HG02642 (cell line): ENCODE results near the gene PCDHGA1.
"Not testable (repeated sequence)": the region's sequence is repeated elsewhere in the genome, so short reads cannot be mapped to it uniquely, and the experiment has no call there.

Experiments used
- ATAC-seq: cut with Tn5 transposase; IDR thresholded peaks from one replicate; pipeline ENCODE4 v1.9.1; 2021; ENCODE audit warnings: mild to moderate bottlenecking; ENCODE audit not compliant: unreplicated experiment, poor library complexity

The PCDHGA1 gene

DNA sequence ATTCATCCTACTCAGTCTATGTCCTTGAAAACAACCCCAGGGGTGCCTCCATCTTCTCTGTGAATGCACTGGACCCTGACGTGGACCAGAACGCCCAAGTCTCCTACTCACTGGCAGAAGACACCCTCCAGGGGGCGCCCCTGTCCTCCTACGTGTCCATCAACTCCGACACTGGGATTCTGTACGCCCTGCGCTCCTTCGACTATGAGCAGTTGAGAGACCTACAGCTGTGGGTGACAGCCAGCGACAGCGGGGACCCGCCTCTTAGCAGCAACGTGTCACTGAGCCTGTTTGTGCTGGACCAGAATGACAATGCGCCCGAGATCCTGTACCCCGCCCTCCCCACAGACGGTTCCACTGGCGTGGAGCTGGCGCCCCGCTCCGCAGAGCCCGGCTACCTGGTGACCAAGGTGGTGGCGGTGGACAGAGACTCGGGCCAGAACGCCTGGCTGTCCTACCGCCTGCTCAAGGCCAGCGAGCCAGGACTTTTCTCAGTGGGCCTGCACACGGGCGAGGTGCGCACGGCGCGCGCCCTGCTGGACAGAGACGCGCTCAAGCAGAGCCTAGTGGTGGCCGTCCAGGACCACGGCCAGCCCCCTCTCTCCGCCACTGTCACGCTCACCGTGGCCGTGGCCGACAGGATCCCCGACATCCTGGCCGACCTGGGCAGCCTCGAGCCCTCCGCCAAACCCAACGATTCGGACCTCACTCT, 45.3 kb downstream of the PCDHGA1 start:
- not testable (repeated sequence) for ATAC-seq

- no peak for ATAC-seq
Measured at GRCh38 chr5:141382469-141383294, 52.4 kb downstream of the PCDHGA1 start, which contains the start of gene PCDHGA7. Gene PCDHGA7, plus strand, starts transcription at chr5:141382742. Its CDS starts 158 bp downstream, at chr5:141382900.

DNA sequence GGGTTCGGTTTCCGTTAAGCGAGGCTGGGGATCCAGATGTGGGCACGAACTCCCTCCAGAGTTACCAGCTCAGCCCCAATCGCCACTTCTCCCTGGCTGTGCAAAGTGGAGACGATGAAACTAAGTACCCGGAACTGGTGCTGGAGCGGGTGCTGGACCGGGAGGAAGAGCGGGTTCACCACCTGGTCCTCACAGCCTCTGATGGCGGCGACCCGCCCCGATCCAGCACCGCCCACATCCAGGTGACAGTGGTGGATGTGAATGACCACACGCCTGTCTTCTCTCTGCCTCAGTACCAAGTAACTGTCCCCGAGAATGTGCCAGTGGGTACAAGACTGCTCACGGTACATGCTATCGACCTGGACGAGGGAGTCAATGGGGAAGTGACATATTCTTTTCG, 53.0 kb downstream of the PCDHGA1 start:
- ATAC-seq: no peak

GRCh38 chr5:141384471-141385267, 54.4 kb downstream of the PCDHGA1 start:
- ATAC-seq: no peak

- not testable (repeated sequence) for ATAC-seq
Measured at GRCh38 chr5:141387557-141388311, 57.4 kb downstream of the PCDHGA1 start, which contains the start of gene PCDHGB4. Gene PCDHGB4, plus strand, starts transcription at chr5:141387698. Its CDS starts 187 bp downstream, at chr5:141387885.

GRCh38 chr5:141388661-141389060, 58.3 kb downstream of the PCDHGA1 start:
- no peak for ATAC-seq

DNA sequence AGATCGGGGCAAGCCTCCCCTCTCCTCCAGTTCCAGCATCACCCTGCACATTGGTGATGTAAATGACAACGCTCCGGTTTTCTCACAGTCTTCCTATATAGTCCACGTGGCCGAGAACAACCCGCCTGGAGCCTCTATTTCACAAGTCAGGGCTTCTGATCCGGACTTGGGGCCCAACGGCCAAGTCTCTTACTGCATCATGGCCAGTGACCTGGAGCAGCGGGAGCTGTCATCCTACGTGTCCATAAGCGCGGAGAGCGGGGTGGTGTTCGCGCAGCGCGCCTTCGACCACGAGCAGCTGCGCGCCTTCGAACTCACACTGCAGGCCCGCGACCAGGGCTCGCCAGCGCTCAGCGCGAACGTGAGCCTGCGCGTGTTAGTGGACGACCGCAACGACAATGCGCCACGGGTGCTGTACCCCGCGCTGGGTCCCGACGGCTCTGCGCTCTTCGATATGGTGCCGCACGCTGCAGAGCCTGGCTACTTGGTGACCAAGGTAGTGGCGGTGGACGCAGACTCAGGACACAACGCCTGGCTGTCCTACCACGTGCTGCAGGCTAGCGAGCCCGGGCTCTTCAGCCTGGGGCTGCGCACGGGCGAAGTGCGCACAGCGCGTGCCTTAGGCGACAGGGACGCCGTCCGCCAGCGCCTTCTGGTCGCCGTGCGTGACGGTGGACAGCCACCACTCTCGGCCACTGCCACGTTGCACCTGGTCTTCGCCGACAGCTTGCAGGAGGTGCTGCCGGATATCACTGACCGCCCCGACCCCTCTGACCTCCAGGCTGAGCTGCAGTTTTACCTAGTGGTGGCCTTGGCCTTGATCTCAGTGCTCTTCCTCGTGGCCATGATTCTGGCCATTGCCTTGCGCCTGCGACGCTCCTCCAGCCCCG, 59.1 kb downstream of the PCDHGA1 start:
- no peak for ATAC-seq

DNA sequence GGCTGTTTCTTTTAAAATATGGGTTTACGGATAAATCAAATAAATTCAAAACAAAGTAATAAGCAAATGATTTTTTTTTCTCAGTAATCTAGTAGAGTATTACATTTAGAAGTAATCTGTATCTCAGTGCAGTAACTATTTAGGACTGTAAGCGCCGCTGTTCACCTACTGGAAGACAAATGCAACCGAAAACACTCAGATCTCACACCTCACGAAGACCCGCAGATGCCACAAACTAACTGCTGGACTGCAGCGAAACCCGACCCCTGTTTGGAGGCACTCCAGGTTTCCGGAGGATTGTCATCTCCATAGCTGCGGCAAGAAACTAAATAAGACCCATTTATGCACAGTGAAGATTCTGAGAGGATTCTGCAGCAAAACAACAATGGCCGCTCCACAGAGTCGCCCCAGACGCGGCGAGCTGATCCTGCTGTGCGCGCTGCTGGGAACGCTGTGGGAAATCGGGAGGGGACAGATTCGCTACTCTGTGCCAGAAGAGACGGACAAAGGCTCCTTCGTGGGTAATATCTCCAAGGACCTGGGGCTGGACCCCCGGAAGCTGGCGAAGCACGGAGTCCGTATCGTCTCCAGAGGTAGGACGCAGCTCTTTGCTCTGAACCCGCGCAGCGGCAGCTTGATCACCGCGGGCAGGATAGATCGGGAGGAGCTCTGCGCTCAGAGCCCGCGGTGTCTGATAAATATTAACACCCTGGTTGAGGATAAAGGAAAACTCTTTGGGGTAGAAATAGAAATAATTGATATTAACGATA, 62.3 kb downstream of the PCDHGA1 start, which contains the start of gene PCDHGA8:
Gene PCDHGA8 (plus strand): TSS at position 205 of the 770 bp plus-strand sequence. CDS start 181 bp downstream, at position 386.
- no peak for ATAC-seq

DNA sequence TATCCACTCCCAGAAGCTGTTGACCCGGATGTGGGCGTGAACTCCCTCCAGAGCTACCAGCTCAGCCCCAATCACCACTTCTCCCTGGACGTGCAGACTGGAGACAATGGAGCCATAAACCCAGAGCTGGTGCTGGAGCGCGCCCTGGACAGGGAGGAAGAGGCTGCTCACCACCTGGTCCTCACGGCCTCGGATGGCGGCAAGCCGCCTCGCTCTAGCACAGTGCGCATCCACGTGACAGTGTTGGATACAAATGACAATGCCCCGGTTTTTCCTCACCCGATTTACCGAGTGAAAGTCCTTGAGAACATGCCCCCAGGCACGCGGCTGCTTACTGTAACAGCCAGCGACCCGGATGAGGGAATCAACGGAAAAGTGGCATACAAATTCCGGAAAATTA, 63.0 kb downstream of the PCDHGA1 start:
- ATAC-seq: no peak

DNA sequence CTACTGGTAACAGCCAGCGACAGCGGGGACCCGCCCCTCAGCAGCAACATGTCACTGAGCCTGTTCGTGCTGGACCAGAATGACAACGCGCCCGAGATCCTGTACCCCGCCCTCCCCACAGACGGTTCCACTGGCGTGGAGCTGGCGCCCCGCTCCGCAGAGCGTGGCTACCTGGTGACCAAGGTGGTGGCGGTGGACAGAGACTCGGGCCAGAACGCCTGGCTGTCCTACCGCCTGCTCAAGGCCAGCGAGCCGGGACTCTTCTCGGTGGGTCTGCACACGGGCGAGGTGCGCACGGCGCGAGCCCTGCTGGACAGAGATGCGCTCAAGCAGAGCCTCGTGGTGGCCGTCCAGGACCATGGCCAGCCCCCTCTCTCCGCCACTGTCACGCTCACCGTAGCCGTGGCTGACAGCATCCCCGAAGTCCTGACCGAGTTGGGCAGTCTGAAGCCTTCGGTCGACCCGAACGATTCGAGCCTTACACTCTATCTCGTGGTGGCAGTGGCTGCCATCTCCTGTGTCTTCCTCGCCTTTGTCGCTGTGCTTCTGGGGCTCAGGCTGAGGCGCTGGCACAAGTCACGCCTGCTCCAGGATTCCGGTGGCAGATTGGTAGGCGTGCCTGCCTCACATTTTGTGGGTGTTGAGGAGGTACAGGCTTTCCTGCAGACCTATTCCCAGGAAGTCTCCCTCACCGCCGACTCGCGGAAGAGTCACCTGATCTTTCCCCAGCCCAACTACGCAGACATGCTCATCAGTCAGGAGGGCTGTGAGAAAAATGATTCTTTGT, 64.3 kb downstream of the PCDHGA1 start:
- ATAC-seq: not testable (repeated sequence)

DNA sequence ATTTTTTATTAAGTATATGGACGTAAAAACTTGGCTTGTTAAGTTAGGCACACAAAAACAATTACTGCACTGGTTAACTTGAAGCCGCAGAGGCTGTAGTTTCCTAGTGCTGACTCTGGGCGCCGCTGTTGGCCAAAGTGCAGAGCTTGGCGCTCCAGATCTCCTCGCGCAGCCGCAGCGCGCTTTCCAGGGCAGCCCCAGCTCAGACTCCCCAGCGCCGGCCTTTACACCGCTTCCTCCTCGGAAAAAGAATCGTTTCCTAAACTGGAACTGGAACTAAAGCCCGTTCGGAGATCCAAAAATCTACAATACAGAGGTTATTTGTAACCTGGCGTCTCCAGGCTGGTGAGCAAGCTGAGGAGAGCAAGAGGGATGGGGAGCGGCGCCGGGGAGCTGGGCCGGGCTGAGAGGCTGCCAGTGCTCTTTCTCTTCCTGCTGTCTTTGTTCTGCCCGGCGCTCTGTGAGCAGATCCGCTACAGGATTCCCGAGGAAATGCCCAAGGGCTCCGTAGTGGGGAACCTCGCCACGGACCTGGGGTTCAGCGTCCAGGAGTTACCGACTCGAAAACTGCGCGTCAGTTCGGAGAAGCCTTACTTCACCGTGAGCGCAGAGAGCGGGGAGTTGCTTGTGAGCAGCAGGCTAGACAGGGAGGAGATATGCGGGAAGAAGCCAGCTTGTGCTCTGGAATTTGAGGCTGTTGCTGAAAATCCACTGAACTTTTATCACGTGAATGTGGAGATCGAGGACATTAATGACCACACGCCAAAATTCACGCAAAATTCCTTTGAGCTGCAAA, 67.6 kb downstream of the PCDHGA1 start, which contains the start of gene PCDHGB5:
Gene PCDHGB5 (plus strand): TSS at position 192 of the 796 bp plus-strand sequence. CDS start 181 bp downstream, at position 373.
- ATAC-seq: peak; percentile 97

- ATAC-seq: no peak
Measured at GRCh38 chr5:141398608-141399007, 68.3 kb downstream of the PCDHGA1 start.

DNA sequence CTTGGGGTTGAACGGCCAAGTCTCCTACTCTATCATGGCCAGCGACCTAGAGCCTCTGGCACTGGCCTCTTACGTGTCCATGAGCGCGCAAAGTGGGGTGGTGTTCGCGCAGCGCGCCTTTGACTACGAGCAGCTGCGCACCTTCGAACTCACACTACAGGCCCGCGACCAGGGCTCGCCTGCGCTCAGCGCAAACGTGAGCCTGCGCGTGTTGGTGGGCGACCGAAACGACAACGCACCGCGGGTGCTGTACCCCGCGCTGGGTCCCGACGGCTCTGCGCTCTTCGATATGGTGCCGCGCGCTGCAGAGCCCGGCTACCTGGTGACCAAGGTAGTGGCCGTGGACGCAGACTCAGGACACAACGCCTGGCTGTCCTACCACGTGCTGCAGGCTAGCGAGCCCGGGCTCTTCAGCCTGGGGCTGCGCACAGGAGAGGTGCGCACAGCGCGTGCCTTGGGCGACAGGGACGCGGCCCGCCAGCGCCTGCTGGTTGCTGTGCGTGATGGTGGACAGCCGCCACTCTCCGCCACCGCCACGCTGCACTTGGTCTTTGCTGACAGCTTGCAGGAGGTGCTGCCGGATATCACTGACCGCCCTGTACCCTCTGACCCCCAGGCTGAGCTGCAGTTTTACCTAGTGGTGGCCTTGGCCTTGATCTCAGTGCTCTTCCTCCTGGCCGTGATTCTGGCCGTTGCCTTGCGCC, 69.4 kb downstream of the PCDHGA1 start:
- ATAC-seq: no peak

GRCh38 chr5:141402553-141403243, 72.4 kb downstream of the PCDHGA1 start, which contains the start of gene PCDHGA9:
Gene PCDHGA9, plus strand, starts transcription at chr5:141402778. Its CDS starts 175 bp downstream, at chr5:141402953.
- no peak for ATAC-seq

- ATAC-seq: no peak
Measured at GRCh38 chr5:141403387-141403786, 73.1 kb downstream of the PCDHGA1 start.
